ENCODE results near the gene UBP1. TPM values are rescaled to one million over a fixed set of nuclear protein-coding genes. Genes with fewer than 3 reads are reported as not detected.

The UBP1 gene
- total RNA-seq, 2 experiments from 2014 or later: 51.2 to 56.2 TPM

- Mint-ChIP-seq H3K36me3 (ENCODE audit: low read depth) (peaks cover 6% of the 10 kb centered on the region), H3K27ac (peak overlapping the region; percentile 100), H3K9me3 (no peaks in the 10 kb centered on the region), H3K4me1 (ENCODE audit: low read depth) (peaks cover 29% of the 10 kb centered on the region), H3K4me3 (peak overlapping the region; percentile 94), H3K27me3 (no peaks in the 10 kb centered on the region)
- intact Hi-C loops (cut with micrococcal nuclease): no loop called here
- peak; percentile 2 for ATAC-seq
- ChIA-PET POLR2A (interaction anchor here (0.6 to 1.1 kb wide), 2 partner anchors 35 to 358 kb away, joined by 3 read pairs; no protein-coding TSS in a partner anchor), CTCF (interaction anchor here (1.3 kb wide), 1 partner anchor 68 kb away, joined by 5 read pairs; no protein-coding TSS in a partner anchor)
- TF ChIP-seq, protein P1, sequence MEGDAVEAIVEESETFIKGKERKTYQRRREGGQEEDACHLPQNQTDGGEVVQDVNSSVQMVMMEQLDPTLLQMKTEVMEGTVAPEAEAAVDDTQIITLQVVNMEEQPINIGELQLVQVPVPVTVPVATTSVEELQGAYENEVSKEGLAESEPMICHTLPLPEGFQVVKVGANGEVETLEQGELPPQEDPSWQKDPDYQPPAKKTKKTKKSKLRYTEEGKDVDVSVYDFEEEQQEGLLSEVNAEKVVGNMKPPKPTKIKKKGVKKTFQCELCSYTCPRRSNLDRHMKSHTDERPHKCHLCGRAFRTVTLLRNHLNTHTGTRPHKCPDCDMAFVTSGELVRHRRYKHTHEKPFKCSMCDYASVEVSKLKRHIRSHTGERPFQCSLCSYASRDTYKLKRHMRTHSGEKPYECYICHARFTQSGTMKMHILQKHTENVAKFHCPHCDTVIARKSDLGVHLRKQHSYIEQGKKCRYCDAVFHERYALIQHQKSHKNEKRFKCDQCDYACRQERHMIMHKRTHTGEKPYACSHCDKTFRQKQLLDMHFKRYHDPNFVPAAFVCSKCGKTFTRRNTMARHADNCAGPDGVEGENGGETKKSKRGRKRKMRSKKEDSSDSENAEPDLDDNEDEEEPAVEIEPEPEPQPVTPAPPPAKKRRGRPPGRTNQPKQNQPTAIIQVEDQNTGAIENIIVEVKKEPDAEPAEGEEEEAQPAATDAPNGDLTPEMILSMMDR (IDR thresholded peaks at IDR 0.05): no peak
- DNase-seq: peak; percentile 63
Observed at GRCh38 chr3:33441225-33441976, 1.2 kb upstream of the UBP1 start.

DNA sequence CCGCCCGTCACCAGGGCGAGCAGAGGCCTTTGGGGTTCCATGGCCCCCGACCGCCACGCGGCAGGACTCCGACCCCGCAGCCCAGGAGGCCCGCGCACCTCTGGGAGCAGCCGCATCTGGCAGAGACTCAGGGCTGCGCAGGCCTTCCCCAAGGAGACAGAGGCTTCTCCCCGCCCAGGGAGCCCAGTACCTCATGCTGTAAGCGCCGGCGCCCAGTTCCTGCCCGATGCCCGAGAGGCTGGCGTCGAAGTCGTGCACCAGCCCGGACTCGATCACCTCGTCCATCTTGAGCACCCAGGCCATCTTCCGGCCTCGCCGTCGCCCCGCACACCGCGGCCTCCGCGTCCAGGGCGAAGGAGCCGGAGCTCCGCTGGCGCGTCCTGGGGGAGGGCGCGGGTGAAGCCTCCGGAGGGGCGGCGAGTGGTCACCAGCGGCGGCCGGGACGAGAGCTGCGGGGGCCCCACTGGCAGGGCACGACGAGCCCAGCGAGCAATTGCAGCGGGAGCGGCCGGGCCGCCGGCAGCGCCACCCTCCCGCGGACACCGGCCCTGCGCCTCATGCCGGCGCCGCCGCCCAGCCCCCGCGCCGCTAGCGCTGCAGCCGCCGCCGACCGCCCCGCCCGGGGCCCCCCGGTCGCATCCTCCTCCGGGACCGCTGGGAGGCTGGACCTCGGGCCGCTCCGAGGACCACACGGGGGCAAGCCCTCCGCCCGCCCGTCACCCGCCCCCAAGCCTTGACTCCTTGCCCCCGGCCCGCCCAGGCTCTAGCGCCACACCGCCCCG, 468 bp downstream of the UBP1 start:
- Mint-ChIP-seq H3K9me3 (no peaks in the 10 kb centered on the region), H3K36me3 (ENCODE audit: low read depth) (peaks cover 6% of the 10 kb centered on the region), H3K27ac (peak overlapping the region; percentile 100), H3K27me3 (no peaks in the 10 kb centered on the region), H3K4me3 (peak overlapping the region; percentile 94), H3K4me1 (ENCODE audit: low read depth) (peaks cover 39% of the 10 kb centered on the region)
- ChIA-PET CTCF (interaction anchor here (1.3 kb wide), 1 partner anchor 66 kb away, joined by 5 read pairs; no protein-coding TSS in a partner anchor), POLR2A (interaction anchor here (0.5 to 3.0 kb wide), 5 partner anchors 10 to 359 kb away, joined by 3 to 15 read pairs (median 4); partner anchors contain the start of gene PDCD6IP)
- DNase-seq (peak; percentile 64), ATAC-seq (peak; percentile 9)
- intact Hi-C loops (cut with micrococcal nuclease): loop anchor here (10.0 kb wide), 1 partner anchor 345 kb away; no protein-coding TSS in a partner anchor
- TF ChIP-seq, protein P1 (IDR thresholded peaks at IDR 0.05): no peak

DNA sequence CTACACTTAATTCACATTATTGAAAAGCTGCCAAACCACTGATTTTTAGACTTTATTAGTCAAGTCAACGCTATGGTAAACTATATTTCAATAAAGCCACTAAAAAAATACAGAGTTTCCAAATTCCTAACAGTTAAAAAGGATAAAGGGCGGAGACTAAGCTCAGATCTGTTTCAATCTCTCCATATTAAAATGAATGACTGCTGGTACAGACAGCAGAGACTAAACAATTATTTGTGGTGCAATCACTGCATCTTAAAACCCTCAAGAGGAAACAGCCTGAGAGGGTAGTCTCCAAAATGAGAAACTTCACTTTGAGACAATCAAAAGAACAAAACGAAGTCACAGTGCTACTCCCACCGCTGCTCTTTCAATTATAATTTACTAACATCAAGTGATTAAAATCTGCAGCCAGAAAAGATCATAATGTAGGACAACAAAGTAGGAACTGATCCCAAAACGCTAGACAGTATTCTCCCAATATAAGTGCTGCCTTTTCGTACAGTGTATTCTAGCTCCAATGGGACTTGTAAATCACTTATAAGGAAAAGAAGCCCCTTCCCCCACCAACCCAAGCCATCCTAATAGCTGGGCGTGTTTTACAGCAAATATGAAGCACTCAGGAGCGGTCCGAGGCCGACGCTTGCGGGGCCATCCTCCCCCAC, 1.2 kb downstream of the UBP1 start:
- H3K9me3 Mint-ChIP-seq: no peaks in the 10 kb centered on the region
- DNase-seq (no peak), ATAC-seq (no peak)
- CTCF ChIA-PET: interaction anchor here (1.0 to 1.9 kb wide), 2 partner anchors 28 to 66 kb away, joined by 3 to 8 read pairs; no protein-coding TSS in a partner anchor
- H3K36me3 Mint-ChIP-seq (ENCODE audit: low read depth): peaks cover 6% of the 10 kb centered on the region
- peak overlapping the region; percentile 82 for H3K27ac Mint-ChIP-seq
- H3K27me3 Mint-ChIP-seq: no peaks in the 10 kb centered on the region
- peak overlapping the region; percentile 87 for H3K4me3 Mint-ChIP-seq
- TF ChIP-seq, protein P1 (IDR thresholded peaks at IDR 0.05): no peak
- POLR2A ChIA-PET: interaction anchor here (0.5 to 3.0 kb wide), 7 partner anchors 9 to 360 kb away, joined by 3 to 15 read pairs (median 4); partner anchors contain the start of gene PDCD6IP
- intact Hi-C loops (cut with micrococcal nuclease): loop anchor here (10.0 kb wide), 1 partner anchor 346 kb away; no protein-coding TSS in a partner anchor
- peaks cover 39% of the 10 kb centered on the region for H3K4me1 Mint-ChIP-seq (ENCODE audit: low read depth)

- no peaks in the 10 kb centered on the region for H3K27me3 Mint-ChIP-seq
- DNase-seq: peak; percentile 17
- peaks cover 8% of the 10 kb centered on the region for H3K36me3 Mint-ChIP-seq (ENCODE audit: low read depth)
- CTCF ChIA-PET: interaction anchor here (1.0 to 1.9 kb wide), 3 partner anchors 10 to 65 kb away, joined by 3 to 8 read pairs (median 5); no protein-coding TSS in a partner anchor
- TF ChIP-seq, protein P1 (IDR thresholded peaks at IDR 0.05): no peak
- H3K4me1 Mint-ChIP-seq (ENCODE audit: low read depth): peaks cover 45% of the 10 kb centered on the region
- intact Hi-C loops (cut with micrococcal nuclease): loop anchor here (10.0 kb wide), 1 partner anchor 347 kb away; no protein-coding TSS in a partner anchor
- peak overlapping the region; percentile 82 for H3K27ac Mint-ChIP-seq
- no peaks in the 10 kb centered on the region for H3K9me3 Mint-ChIP-seq
- no peak for ATAC-seq
- POLR2A ChIA-PET: interaction anchor here (0.9 to 3.0 kb wide), 5 partner anchors 8 to 361 kb away, joined by 3 to 15 read pairs (median 4); partner anchors contain the start of gene PDCD6IP
- peak overlapping the region; percentile 87 for H3K4me3 Mint-ChIP-seq
Observed at GRCh38 chr3:33438284-33438668, 1.9 kb downstream of the UBP1 start.
